ENCODE measurements around the gene MYCL.

Gene MYCL, protein sequence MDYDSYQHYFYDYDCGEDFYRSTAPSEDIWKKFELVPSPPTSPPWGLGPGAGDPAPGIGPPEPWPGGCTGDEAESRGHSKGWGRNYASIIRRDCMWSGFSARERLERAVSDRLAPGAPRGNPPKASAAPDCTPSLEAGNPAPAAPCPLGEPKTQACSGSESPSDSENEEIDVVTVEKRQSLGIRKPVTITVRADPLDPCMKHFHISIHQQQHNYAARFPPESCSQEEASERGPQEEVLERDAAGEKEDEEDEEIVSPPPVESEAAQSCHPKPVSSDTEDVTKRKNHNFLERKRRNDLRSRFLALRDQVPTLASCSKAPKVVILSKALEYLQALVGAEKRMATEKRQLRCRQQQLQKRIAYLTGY

DNA sequence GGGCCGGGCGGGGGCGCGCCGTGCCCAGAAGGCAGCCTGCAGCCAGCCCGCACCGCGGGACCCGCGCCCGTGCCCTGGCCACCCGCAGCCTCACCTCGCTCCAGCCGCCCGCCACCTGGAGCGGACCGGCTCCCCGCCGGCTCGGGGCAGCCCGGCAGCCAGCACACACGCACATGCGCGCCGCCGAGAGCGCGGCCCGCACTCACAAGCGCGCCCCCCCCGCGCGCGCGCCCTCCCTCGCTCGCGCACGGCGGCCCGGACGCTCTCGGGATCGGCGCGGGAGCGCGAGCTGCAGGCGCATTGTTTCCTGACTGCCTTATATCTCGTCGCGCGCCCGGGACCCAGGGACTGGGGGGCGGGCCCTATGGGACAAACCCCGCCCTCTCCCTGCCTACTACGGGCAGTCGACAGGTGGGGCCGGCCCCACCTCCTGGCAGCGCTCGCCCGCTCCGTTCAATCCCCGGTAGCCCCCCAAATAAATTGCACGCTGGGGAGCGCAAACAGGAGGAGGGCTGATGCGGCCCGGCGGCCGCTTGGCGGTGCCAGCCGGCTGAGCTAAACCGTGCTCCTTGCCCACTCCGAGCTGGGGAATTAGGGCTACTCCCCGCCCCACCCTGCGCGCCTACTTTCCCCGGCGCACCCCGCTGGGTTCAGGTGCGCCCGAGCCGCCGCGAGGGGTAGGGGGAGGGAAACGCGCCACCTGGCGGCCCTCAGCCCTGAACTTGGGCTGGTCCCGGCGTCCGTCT, at the start of gene MYCL:
Gene MYCL (minus strand): TSS at position 204 of the 746 bp plus-strand sequence. CDS start 483 bp downstream, outside the sequence.
- no peak for DNase-seq (ENCODE audit: low read depth)

DNA sequence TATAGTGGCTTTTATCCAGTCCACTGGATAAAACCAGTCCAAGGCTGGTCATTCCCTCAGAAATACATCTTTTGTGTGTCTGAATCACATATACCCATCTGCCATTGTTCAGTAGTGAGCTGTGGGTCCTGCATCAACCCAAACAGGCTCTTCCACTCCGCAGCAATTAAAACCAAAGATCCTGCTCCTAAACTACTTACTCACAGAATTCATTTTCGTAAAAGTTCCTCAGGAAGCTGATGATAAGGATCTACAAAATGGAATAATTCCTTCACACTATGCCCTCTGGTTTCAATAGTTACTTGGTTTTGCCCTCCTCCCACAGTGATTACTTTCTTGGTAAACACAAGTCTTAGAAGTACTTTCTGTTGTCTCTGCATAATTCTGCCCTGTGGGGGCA, 48.2 kb upstream of the MYCL start:
- no peak for DNase-seq (ENCODE audit: low read depth)

DNA sequence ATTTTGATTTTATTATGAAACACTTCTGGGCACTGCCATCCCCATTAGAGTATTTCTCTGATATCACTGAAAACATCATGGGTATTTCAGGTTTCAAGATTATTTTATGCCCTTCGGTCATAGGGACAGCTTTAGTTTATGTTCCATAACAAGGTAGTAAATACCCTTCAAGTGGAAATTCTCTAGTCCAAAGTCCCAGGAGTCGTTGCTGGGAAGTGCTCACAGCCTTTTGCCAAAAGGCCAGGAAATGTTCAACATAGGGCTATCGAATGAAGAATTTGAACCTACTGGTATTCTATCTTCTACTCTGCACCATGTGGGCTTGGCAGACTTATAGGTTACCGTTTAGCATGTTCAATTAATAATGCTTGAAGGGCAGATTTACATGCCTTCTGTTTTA, 45.5 kb upstream of the MYCL start:
- no peak for DNase-seq (ENCODE audit: low read depth)

DNA sequence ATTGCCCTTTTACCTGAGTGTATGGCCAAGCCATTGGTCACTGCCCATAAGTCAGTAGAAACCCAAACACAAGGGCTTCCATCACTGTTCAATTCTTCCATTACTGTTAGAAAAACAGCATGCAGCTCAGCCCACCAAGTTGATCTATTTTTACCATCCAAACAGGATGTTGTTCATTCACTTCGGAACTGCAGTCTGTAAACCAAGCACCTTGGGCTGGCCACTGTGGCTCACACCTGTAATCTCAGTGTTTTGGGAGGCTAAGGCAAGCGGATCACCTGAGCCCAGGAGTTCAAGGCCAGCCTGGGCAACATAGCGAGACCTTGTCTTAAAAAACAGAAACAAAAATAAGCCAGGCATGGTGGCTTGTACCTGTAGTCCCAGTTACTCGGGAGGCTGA, 44.5 kb upstream of the MYCL start:
- no peak for DNase-seq (ENCODE audit: low read depth)

DNA sequence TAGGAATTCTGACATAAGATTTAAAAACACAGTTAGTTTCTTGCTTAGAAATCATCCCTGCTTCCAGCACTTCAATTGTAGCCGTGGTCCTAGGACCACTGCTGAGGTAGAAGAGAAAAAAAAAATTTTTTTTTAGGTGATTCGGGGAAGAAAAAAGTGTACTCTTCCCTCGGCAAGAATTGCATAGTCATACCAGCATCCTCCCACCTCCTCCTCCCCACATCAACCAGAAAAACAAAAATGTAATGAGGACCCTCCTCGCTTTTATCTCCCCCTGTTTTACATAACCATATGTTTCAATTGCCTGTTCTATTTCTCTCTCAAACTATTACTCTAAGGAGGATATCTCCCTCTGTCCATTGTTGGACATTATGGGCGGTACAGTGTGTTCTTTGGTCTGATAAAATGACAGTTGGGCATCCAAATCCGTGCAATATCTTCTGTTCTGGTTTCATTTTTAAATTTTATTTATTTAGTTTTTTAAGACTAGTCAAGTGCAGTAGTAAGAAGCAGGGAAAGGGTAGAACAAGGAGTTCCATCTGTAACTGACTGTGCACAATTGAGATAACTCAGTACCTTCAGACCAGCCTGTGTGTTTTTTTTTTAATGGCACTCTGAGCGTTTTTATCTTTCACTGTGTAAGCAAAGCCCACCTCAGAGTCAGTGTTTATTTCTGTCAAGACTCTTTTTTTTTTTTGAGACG, 42.8 kb upstream of the MYCL start:
- no peak for DNase-seq (ENCODE audit: low read depth)

DNA sequence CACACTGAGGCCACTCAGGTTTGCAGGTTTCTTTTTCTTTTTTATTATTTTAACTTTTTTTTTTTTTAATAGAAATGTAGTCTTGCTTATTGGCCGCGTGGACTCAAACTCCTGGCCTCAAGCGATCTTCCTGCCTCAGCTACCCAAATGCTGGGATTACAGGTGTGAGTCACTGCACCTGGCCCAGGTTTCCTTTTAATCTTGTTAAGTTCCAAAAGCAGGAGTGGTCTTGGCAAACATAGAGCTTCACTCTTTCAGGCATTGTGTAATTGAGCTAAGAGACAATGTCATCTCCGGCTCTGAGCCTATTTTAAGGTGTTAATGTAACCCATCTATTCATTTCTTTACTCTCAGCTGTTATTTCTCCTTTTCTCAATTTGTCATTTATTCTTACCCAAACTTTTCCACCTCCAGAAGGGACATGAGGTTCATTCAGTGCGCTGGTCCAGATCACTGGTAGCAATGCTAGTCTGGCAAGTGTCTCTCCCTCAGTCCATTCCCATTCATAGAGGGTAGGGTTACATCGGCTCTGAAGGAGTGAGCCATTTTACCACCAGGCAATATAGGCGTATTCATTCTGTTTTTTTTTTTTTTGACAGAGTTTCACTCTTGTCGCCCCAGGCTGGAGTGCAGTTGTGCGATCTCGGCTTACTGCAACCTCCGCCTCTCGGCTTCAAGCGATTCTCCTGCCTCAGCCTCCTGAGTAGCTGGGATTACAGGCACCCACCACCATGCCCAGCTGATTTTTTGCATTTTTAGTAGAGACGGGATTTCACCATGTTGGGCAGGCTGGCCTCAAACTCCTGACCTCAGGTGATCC, 42.0 kb upstream of the MYCL start:
- no peak for DNase-seq (ENCODE audit: low read depth)

DNA sequence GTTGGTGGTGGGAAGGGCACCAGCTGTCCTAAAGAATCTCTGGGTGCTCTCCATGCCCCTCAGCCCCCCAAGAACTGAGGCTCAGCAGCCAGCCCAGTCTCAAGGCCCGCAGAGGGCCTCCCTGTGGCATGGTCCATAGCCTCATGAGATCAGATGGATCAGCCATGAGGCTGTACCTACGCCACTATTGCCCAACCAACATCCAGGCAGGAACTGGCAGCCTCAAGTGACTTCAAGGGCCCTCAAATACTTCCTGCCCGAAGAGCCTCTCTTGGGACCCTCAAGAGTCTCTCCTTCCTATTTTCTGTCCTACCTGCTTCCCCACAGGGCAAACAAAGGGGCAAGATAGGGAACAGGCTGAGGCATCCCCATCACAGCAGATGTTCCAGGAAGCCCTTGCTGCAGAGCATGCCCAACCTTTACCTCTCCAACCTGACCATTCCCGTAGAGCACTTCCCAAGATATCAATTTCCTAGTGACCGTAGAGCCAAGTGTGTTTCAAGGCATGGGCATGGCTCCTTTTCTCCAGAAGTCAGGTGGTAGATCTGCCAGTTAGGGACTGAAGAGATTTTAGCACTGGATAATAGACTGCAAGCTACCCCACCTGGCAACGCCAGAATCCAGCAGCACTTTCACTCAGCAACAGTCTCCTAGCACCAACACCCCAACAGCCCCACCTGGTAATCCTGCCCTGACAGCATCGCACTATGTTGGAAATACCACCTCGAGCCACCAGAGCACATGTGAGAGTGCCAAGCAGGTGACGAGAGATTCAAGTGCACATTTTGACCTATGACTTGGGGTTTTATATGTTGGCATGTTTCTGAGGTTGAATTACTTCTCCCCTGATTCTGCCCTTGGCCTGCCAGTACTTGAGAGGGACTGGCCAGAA, 39.5 kb upstream of the MYCL start:
- DNase-seq (ENCODE audit: low read depth), result no peak

DNA sequence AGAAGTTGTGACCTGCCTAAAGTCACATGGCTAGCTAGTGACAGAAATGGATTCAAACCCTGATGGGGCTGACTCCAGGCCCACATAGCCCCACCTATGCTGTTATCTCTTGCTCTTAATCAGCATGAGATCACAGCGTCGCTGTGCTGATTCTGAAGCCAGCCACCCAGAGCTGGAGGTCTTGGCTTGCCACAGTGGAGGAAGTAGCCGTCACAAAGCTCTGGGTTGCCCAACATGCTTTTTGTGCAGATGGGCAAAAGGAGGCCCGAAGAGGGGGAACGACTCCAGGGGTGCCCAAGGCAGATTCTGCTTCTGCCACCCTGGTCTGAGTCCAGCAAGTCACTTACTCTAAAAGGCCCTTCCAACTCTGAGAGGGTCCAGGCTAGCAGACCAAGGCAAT, 38.5 kb upstream of the MYCL start:
- no peak for DNase-seq (ENCODE audit: low read depth)

DNA sequence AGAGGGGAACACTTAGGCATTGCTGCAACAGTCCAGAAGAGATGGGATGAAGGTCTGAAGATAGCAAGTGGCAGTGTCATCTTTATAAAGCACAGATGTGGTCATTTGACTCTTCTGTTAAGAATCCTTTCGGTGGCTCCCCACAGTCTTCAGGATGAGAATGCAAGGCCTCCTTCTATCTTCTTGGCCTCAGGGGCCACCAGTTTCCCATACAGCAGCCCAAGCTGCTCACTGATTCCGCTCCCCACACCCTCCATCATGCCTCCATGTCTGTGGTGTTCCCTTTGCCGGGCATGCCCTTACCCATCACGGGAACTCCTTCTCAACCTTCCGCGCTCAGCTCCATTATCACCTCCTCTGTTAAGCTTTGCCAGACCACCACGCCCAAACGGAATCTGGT, 37.1 kb upstream of the MYCL start:
- no peak for DNase-seq (ENCODE audit: low read depth)

DNA sequence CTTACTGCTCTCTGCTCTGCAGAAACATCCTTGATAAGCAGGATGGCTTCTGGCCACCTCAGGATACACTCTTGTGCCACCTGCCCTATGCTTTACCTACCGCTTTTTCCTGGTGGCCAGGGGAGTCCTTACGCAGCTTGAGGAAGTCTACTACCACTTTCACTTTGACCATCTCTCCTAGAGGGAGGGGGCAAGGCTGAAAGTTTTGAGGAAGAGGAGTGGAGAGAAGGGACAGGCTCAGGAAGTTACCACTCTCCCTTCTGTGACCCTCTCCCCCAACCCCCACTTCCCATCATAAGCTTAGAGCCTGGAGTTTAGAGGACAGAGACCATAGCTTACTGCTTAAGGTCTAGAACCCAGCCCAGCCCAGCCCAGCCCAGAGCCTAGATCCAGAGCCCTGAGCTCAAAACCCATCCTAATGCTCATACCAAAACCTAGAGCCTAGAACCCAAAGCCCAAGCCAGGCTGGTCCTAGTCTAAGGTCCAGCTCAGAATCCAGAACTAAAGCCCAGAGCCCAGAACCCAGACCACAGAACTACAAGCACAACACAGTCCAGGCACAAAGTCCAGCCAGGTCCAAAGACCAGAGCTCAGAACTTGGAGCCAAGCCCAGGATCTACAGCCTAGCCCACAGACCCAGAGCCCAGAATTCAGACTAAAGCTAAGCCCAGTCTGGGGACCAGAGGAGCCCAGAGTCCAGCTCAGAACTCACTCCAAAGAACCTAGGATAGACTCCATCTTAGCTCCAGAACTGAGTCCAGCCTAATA, 35.2 kb upstream of the MYCL start:
- no peak for DNase-seq (ENCODE audit: low read depth)

DNA sequence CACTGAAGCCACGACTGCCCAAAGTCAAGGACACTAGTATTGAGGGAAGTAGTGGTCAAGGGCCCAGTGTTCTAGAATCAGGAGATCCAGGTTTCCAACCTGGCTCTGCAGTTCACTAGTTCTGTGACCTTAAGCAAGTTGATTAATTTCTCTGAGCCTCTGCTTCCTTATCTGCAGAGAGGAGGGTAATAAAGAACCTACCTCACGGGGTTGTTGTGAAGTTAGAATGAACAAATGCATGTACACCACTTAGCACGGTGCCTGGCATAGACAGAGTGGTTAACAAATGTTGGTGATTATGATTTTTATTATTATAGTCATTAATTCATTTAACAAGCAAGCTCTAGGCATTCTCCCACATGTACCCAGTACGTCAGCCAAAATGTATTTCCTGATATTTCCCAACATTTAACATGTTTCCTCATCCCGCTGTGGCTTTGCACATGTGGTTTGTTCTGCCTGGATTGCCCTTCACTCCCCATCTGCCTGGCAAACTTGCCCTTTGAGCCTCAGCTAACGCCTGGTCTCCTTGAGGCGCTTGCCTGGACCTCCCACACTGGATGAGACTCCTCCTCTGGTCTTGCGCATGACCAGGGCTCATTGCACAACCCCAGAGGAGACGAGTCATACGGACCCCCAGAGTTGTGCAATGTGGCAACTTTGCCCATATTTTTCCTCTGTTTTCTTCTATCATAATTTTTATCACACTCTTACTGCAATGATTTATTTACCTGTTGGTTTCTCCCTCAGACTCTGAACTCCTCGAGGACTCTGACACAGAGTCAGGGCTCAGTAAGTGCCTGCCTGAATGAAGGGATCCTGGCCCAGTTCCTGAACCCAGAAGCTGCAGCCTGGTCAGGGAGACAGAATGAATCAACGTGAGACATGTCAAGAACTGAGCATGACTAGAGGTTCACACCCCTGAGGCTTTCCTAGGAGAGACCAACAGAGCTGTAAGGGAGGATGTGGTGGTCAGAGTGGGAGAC, 32.5 kb upstream of the MYCL start:
- peak; percentile 97 for DNase-seq (ENCODE audit: low read depth)

DNA sequence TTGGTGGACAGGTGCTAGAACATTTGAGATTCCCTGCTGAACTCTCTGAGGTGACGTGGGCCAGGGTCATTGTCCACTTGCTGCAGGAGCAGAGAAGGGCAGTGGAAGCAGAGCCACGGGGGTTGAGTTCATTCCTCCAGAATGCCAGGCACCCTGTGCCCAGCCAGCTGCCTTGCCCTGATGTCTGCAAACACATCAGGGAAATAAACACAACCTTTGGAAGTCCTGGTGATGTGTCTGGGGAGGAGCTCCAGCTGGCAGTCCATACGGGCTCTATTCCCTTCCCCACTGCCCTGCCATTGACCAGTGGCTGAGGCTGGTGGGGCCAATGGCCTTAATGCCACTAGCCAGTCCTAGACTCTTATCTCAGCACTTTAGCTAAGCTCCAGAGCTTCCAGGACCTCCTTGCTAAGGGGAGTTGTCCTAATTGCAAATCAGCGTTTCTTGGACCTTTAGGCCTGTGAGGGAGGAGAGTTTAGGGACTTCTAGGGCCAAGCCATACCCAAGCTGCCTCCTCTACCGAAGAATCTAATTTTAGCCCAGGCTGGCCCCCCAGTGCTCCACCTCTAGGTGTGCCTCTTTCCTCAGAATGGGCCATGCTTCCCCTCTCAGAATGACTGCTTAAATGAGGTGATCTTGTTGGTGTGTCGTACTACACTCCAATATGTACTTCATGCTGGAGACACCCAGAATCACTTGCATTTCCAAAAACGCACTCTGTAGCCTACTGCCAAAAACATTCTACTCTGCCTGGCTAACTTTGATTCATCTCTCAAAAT, 27.3 kb upstream of the MYCL start:
- no peak for DNase-seq (ENCODE audit: low read depth)

DNA sequence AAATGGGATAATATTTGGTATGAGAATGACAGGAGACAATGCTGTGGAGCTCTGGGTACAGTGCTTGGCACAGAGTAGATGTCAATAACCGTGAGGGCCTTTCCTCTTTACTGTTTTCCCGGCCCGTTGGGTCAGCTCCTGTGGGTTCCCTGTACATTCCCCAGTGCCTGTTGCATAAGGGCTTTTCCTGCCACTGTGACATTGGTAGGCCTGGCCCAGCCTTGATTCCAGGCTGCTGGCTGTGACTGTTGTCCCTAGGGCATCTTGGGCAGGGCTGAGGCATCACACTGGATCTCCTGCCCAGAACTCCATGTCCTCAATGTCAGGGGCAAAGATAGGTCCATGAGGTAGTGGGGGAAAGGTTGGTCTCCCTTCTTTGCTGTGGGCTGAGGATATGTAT, 25.8 kb upstream of the MYCL start:
- DNase-seq (ENCODE audit: low read depth), result no peak

DNA sequence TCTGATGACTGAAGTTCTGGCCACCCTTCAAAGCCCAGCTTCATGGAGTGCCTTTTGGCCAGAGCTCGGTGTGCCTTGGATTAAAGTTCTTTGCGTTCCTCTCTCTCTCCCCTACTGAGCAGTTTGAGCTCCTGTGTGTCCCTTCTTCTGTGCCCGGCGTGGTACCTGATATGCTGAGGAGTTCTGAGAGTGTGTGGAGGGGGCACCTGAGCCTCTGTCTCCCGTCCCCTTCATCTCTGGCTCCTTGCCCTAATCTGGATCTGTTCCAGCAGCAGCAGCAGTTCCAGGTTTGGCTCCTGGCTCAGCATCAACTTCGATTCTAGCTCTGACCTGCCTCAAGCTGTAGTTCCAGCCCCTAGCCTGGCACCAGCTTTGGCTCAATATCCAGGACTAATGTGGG, 25.1 kb upstream of the MYCL start:
- DNase-seq (ENCODE audit: low read depth), result no peak

DNA sequence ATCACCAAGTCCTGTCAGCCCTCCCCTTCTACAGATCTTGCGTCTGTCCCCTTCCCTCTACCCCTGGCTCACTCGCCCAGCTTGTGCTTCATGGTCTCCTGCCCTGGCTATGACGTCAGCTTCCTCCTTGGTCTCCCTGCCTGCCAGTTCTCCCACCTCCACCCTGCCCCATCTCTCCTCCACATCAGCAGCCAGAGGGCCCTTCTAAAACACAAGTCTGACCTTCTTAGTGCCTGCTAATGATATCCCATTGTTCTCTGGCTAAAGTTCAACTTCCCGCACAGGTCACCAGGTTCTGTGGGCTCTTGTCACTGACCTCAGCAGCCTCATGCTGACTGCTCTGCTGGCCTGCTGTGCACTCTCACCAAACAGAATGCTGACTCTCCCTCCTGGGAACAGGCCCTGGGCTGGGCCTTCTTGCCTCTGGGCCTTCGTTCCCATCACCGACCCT, 24.7 kb upstream of the MYCL start:
- no peak for DNase-seq (ENCODE audit: low read depth)

DNA sequence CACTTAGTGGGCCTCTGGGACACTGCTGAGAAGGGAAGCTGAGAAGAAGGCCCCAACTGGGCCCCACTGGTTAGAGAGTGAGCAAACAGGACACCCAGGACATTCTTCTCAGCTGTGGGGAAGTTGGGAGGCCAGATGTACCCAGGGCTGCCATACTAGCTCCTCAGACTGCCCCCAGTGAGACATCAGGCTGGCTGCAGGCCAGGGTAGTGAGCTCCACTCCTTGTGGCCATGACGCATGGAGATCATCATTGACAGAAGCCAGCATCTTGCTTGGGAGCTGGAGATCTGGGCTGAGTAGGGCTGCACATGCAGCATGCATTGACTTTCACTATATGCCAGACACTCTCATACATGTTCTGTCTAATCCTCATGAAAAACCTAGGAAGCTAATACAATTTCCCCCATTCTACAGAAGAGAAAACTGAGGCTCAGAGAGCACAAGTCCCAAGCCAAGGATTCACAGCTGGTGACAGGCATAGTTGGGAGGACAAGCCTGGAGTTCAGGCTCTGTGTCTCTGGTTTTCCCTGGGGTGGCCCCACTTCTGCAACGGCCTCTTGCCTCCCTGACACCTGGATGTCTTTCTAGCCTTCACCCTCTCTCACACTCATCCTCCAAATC, 24.1 kb upstream of the MYCL start:
- no peak for DNase-seq (ENCODE audit: low read depth)

DNA sequence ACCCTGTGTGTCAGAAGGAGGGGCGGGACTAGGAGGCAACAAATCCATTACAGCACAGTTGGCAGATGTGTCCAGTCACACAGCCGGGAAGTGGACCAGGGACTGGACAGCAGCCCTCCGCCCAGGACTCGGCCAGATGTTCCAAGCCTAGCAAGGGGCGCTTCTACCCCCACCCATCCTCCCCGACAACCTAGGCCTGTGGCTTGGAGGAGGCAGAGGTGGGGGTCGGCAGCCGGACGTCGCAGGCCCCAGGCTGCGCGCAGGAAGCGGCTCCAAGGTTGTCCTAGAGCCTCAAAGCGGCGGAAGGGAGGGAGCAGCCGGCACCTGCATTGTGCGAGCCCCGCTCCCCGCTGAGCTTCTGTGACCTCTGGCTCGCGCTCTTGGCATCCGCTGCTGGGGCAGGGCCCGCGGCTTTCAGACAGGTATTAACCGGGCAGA, 20.6 kb upstream of the MYCL start:
- no peak for DNase-seq (ENCODE audit: low read depth)

DNA sequence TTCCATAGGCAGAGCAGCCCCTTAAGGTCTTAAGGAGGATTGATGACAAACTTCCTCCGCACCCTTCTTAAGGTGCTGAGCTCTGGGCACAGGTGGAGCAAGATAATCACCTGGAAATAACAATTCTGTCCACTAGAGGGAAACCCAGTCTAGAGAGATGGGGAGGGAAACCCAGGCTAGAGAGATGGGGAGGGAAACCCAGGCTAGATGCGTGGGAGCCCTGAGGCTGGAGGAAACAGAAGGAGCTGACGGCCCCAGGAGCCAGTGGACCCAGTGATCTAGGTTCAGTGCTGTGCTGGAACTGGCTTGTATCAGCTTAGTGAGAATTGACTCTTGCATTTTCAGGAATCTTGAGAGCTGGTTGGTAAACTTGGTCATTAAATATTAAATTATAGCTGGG, 17.8 kb upstream of the MYCL start:
- DNase-seq (ENCODE audit: low read depth), result no peak
